Gastroesophageal sphincter (tissue), 4 donors: ENCODE results near the gene NFATC3. TPM values are rescaled to one million over a fixed set of nuclear protein-coding genes. Genes with fewer than 3 reads are reported as not detected.

Experiments used
- ATAC-seq: fragments of 150-250 bp; one replicate; pipeline ENCODE4 v1.9.1; 2016; ENCODE audit warnings: mild to moderate bottlenecking, moderate library complexity
- H3K27ac ChIP-seq, 4 donors: fragments of 200-600 bp; sonication (generic) in 3 of 4; 1 replicate in 3 of 4; 2 replicates in 1 of 4; pipeline ENCODE4 v1.5.1; 2016 to 2019
- H3K27me3 ChIP-seq: fragments of 200-600 bp; sonication (generic); one replicate; pipeline ENCODE4 v1.5.1; 2019
- H3K36me3 ChIP-seq, 2 donors: fragments of 200-600 bp; sonication (generic); one replicate each; pipeline ENCODE4 v1.5.1; 2019; ENCODE audit warnings: control low read depth in 1 of 2
- H3K4me1 ChIP-seq, 3 donors: fragments of 200-600 bp; sonication (generic); 1 replicate in 2 of 3; 2 replicates in 1 of 3; pipeline ENCODE4 v1.5.1; 2016 to 2019; ENCODE audit warnings: control low read depth in 2 of 3
- H3K4me3 ChIP-seq, 2 donors: fragments of 200-600 bp; sonication (generic); one replicate each; pipeline ENCODE4 v1.5.1; 2019; ENCODE audit warnings: mild to moderate bottlenecking in 1 of 2, moderate library complexity in 1 of 2
- H3K9me3 ChIP-seq, 3 donors: fragments of 200-600 bp; sonication (generic); one replicate each; pipeline ENCODE4 v1.5.1; 2017 to 2019; ENCODE audit warnings: control low read depth in 2 of 3
- EP300 ChIP-seq: sonication (generic); formaldehyde crosslinking; IDR thresholded peaks from one replicate; pipeline ENCODE4 v1.6.1; 2017; ENCODE audit warnings: antibody characterized with exemption, mild to moderate bottlenecking
- POLR2A ChIP-seq, 2 donors: fragments of 450-650 bp; IDR thresholded peaks; one replicate each; pipeline ENCODE4 v1.6.1; 2017; ENCODE audit warnings: antibody characterized with exemption in 2 of 2, mild to moderate bottlenecking in 2 of 2, moderate library complexity in 1 of 2
- POLR2AphosphoS5 ChIP-seq: sonication (generic); formaldehyde crosslinking; IDR thresholded peaks from one replicate; pipeline ENCODE4 v1.6.1; 2017; ENCODE audit warnings: antibody characterized with exemption
- WGBS, 2 donors: methylation state at CpG; one replicate each; pipeline ENCODE4 v1.1.5; 2018; ENCODE audit warnings: low coverage in 1 of 2; 5-methylcytosine and 5-hydroxymethylcytosine counted together
- total RNA-seq, 4 donors: library from RNA; depleted of rRNA; stranded (reverse); fragments of >200 nt; gene quantifications; one replicate each; pipeline ENCODE4 v1.1.0, GENCODE V29; 2016
- TF ChIP-seq, protein P1 (sequence below), 4 experiments: fragments of 200-600 bp in 2 of 4; fragments of 450-650 bp in 2 of 4; sonication (generic) in 1 of 4; IDR thresholded peaks; one replicate each; pipeline ENCODE4 v1.5.1; 2017 to 2019; ENCODE audit warnings: antibody characterized with exemption in 4 of 4, mild to moderate bottlenecking in 2 of 4, moderate library complexity in 2 of 4

NFATC3 gene
- total RNA-seq, 4 donors from 2014 or later, result 42.4 to 50.6 (median 49.3) TPM

DNA sequence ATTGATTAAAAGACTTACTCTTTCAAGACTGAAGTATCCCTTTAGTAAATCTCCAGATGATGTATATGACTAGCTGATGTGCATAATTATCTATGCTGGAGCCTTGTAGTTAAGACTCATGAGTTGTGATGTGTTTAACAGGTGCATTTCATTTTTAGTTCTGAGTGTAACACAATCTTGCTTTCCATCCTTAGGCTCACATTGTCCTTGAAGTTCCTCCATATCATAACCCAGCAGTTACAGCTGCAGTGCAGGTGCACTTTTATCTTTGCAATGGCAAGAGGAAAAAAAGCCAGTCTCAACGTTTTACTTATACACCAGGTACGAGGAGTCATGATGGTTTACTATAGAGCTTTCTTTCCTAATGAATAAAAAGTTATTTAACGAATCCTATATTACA lies 97.9 kb downstream of the NFATC3 start:
- Histone ChIP-seq H3K36me3 (peaks cover 0 to 95% of the 10 kb centered on the region in 2 donors), H3K27ac (no peak overlapping the region), H3K4me1 (no peaks in the 10 kb centered on the region), H3K4me3 (no peak overlapping the region), H3K27me3 (no peaks in the 10 kb centered on the region), H3K9me3 (no peaks in the 10 kb centered on the region)
- TF ChIP-seq EP300 (no peak), POLR2AphosphoS5 (no peak), POLR2A (IDR thresholded peaks at IDR 0.05) (no peak)
- TF ChIP-seq, protein P1, sequence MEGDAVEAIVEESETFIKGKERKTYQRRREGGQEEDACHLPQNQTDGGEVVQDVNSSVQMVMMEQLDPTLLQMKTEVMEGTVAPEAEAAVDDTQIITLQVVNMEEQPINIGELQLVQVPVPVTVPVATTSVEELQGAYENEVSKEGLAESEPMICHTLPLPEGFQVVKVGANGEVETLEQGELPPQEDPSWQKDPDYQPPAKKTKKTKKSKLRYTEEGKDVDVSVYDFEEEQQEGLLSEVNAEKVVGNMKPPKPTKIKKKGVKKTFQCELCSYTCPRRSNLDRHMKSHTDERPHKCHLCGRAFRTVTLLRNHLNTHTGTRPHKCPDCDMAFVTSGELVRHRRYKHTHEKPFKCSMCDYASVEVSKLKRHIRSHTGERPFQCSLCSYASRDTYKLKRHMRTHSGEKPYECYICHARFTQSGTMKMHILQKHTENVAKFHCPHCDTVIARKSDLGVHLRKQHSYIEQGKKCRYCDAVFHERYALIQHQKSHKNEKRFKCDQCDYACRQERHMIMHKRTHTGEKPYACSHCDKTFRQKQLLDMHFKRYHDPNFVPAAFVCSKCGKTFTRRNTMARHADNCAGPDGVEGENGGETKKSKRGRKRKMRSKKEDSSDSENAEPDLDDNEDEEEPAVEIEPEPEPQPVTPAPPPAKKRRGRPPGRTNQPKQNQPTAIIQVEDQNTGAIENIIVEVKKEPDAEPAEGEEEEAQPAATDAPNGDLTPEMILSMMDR (IDR thresholded peaks at IDR 0.05), result no peak
- no peak for ATAC-seq
- WGBS, 2 donors, result 79 to 81% methylated on average over 3 of the region's 3 CpGs

DNA sequence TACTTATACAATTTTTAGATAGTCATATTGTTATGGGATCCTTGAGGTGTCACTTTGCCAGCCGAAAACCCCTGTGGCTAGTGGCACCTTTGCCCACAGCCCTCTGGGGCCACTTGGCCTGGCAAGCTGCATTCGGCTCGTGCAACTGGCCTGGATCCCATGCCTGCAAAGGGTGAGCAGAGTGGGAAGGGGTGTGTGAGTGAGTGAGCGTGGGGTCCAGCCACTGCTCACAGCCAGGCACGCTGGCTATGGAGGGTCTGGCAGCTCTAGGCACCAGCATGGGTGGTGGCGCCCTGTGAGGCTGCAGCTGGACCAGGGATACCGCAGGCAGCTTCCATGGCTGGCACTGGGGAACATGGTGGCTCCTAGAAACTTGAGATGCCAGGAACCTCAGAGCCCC lies 101.7 kb downstream of the NFATC3 start:
- ATAC-seq, result no peak
- no peak overlapping the region for H3K4me3 ChIP-seq
- no peaks in the 10 kb centered on the region for H3K9me3 ChIP-seq
- no peak overlapping the region for H3K27ac ChIP-seq
- no peaks in the 10 kb centered on the region for H3K27me3 ChIP-seq
- 95 to 97% methylated on average over 2 to 3 of the region's 7 CpGs for WGBS, 2 donors
- peaks cover 0 to 97% of the 10 kb centered on the region in 2 donors for H3K36me3 ChIP-seq
- no peaks in the 10 kb centered on the region for H3K4me1 ChIP-seq
- TF ChIP-seq EP300 (no peak), POLR2A (IDR thresholded peaks at IDR 0.05) (no peak), POLR2AphosphoS5 (no peak)
- TF ChIP-seq, protein P1 (IDR thresholded peaks at IDR 0.05), result no peak

DNA sequence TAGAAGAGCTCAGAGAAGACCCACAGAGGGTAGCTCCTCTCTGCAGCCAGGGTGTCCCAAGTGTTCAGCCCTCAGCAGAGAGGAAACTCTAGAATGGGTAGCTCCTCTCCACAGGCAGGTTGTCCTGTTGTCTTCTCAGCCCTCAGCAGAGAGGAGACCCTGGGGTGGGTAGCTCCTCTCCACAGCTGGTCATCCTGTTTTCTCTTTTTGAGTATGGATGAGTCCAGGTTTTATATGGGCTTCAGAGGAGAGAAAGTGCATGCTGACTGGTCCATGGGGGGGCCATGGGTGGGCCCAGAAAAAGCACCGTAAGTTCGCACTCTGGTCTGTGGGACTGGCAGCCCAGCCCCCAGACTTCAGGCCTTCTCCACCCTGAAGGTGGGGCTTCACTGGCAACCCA lies 102.3 kb downstream of the NFATC3 start:
- Histone ChIP-seq H3K4me3 (no peak overlapping the region), H3K27me3 (no peaks in the 10 kb centered on the region), H3K36me3 (peaks cover 0 to 95% of the 10 kb centered on the region in 2 donors), H3K27ac (no peak overlapping the region), H3K9me3 (no peaks in the 10 kb centered on the region), H3K4me1 (no peaks in the 10 kb centered on the region)
- no CpG with 5 or more reads among the region's 2 CpGs for whole genome bisulfite sequencing, 2 donors
- ATAC-seq, result no peak
- TF ChIP-seq POLR2AphosphoS5, result no peak
- TF ChIP-seq POLR2A (IDR thresholded peaks at IDR 0.05), result no peak
- TF ChIP-seq EP300, result no peak
- TF ChIP-seq, protein P1 (IDR thresholded peaks at IDR 0.05), result no peak

DNA sequence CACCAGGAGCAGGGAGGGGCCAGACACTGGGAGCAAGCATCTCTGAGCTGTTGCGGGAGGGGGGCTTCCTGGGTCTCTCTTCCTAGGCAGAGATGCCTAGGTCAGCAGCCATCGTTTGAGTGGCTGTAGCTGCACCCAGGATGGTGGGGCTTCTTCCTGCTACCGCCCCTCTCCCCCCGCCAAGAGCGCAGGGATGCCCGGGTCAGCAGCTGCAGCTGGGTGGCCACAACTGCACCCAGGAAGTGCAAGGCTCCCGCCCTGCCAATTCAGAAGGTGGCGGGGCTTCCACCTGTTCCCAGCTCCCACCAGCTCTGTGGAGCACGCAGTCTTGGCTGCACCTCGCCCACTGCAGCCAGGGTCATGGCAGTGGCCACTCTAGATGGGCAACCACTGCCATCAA lies 103.0 kb downstream of the NFATC3 start:
- 83% methylated on average over 1 of the region's 10 CpGs; no CpG with 5 or more reads in 1 of the 2 donors for WGBS, 2 donors
- ATAC-seq, result no peak
- Histone ChIP-seq H3K4me1 (no peaks in the 10 kb centered on the region), H3K9me3 (no peaks in the 10 kb centered on the region), H3K4me3 (no peak overlapping the region), H3K36me3 (peaks cover 0 to 95% of the 10 kb centered on the region in 2 donors), H3K27me3 (no peaks in the 10 kb centered on the region), H3K27ac (no peak overlapping the region)
- TF ChIP-seq EP300 (no peak), POLR2A (IDR thresholded peaks at IDR 0.05) (no peak), POLR2AphosphoS5 (no peak)
- TF ChIP-seq, protein P1 (IDR thresholded peaks at IDR 0.05), result no peak

DNA sequence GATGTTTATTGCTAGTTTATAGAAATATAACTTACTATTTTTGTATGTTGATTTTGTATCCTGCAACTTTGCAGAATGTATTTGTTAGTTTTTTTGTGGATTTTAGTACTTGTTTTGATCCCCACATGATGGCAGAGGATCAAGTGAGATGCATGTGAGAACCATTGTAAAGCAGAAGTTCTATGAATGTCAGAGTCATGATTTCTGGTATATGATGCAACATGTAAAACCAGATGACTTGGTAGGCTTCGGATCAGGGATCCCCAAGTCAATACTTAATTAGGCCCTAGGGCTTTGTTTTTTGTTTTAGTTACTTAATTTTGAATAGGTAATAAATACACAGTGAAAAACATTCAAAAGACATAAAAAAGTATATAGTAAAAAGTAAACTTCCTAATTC lies 104.9 kb downstream of the NFATC3 start:
- no peak for ATAC-seq
- Histone ChIP-seq H3K4me3 (no peak overlapping the region), H3K36me3 (peaks cover 0 to 86% of the 10 kb centered on the region in 2 donors), H3K27me3 (no peaks in the 10 kb centered on the region), H3K9me3 (no peaks in the 10 kb centered on the region), H3K27ac (no peak overlapping the region), H3K4me1 (no peaks in the 10 kb centered on the region)
- TF ChIP-seq EP300, result no peak
- TF ChIP-seq, protein P1 (IDR thresholded peaks at IDR 0.05), result no peak
- WGBS, 2 donors, result 80 to 83% methylated on average over 1 of the region's 1 CpG
